ENCODE measurements around the gene ZNF608.

- TF ChIP-seq MAX (IDR thresholded peaks at IDR 0.05; ENCODE audit: low read depth, low read length) = no peak
- no peak for TF ChIP-seq CTCF (IDR thresholded peaks at IDR 0.05; ENCODE audit: low read depth, low read length)
Observed at GRCh38 chr5:124696898-124697297, 49.5 kb downstream of the ZNF608 start.
